ENCODE measurements around the gene MAML2.

The MAML2 gene

GRCh38 chr11:96056576-96056975, 286.4 kb downstream of the MAML2 start:
- no peak for DNase-seq

DNA sequence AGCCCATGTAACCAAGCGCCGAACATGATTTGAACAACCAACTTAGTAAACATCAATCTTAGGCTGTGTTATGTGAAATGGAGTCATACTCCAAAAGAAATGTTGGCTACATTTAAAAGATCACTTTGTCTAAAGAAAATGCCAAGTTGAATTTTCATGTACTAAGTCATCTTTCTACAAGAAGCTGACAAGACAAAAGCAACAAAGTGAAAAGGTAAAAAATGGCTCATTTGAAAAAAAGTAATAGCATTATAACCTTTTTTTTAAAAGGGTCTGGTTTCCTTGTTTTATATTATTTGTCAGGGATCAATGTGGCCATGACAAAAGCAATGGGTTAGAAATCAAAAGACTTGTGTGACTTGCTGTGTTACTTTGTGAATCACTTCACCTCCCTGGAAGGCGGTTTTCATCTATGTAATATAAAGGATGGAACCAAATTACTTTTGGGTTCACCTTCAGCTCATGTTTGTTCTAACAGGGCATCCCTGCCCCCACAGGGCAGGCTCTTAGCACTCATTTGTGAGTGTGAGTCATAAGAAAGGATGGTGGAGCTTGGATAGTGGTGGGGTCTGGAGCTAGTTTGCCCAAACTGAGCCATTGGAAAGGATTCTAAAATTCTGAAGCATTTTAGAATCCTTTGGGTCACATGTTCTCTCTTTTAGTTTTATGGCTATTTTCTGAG, 287.1 kb downstream of the MAML2 start:
- peak; percentile 88 for DNase-seq

- DNase-seq = no peak
Measured at GRCh38 chr11:96054870-96055705, 287.9 kb downstream of the MAML2 start.

DNA sequence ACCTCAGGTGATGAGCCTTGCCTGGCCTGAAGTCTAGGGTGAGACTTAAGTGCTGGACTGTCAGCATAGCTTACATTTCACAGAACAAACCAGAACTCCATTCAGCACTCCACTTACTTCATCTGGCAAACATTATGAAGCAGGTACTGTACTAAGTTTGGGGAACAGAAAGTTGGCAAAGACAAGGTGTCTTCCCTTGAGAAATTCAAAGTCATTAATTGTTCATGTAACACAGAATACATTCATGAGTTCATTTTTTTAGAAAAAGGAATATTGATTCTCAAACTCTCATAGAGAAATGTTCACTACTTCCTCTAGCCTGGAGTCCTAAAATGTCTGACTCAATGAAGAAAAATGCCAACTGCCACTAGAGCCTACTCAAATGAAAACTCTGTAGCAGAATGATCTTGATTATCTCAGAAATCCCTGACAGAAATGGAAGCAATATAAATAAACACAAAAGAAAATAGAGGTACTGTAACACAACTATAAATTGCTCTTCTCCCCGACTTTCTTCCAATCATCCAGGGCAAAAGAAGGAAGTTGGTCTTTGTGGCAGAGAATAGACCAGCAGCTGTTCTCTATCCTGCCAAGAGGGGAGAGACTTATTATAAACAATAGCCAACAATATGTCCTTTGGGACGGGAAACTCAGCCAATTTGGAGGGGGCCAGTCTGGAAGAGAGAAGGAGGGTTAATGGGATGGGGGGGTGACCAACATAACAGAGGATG, 289.9 kb downstream of the MAML2 start:
- no peak for DNase-seq

DNA sequence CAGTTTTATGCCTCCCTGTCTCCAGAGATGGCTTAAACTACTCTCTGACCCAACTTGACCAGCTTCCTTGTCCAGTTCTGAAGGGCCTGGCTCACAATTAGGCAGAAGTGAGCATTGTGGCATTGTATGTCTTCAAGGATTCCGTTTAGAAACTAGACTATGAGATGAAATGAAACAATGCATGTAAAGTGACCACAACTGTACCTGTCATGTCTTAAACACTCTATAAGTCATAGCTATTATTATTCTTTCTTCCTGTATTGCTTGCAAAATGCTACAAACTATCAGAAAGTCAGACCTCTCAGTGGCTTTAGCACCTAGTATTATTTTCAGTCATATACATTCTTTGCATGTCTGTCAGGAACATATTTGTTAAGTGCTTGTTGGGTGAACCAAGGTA, 291.2 kb downstream of the MAML2 start:
- no peak for DNase-seq

- no peak for DNase-seq
Measured at GRCh38 chr11:96050435-96051182, 292.4 kb downstream of the MAML2 start.

GRCh38 chr11:96049426-96049825, 293.6 kb downstream of the MAML2 start:
- DNase-seq = no peak

DNA sequence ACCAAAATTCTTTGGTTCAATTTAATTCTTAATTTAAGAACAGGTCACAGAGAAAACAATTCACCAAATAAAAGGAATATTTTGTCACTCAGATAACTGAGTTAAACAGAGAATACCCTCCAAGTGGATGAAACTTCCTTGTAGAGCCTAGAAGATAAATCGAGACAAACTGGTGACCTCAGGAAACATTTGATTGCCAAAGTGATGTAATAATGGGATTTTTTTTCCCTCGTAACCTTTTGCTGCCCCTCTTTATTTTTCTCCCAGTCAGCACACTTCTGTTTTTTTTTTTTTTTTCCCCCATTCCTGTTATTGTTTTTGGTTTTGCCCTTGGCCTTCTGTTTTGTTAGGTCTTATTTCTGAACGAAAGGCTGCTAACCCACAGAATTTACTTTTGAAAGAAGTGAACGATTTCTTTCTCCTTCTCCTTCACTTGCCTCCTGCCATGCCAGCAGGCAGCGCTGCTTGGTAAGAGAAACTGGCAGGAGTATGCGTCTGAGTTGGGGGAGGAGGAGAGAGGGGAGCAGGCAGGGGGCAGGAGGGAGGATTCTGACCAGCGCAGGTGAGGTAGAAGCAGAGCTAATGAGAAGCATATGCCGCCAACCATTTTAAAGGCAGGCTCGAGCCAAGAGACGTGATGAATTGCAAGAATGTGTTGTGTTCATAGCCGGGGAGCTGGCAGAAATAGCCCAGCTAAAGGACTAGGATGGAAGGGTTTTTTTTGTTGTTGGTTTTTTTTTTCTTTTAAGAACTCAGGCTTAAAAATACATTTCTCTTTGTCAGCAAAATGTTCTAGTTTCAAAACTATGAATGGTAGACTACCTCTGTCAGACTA, 297.2 kb downstream of the MAML2 start:
- peak; percentile 76 for DNase-seq

DNA sequence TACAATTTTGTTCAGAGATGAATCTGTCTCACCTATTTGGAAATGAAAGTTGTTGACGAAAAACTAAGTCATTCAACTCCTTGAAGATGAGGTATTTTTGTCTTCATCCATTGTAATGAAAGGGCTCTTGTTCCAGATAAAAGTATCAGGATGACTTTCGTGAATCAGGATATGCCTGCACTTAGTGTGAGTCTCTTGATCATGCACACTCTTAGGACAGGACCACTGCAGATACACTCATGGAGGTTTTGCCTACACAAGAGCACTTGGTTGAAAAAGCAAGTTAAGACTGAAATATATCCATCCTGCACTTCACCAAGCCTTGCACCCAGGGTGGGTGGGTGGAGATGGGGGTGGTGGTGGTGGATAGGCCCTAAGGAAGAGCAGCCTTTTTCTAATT, 298.2 kb downstream of the MAML2 start:
- no peak for DNase-seq

GRCh38 chr11:96044311-96044710, 298.7 kb downstream of the MAML2 start:
- no peak for DNase-seq

GRCh38 chr11:96043291-96043690, 299.7 kb downstream of the MAML2 start:
- DNase-seq = no peak

- no peak for DNase-seq
Measured at GRCh38 chr11:96038046-96038445, 304.9 kb downstream of the MAML2 start.

GRCh38 chr11:96037405-96037949, 305.5 kb downstream of the MAML2 start:
- DNase-seq = peak; percentile 88

DNA sequence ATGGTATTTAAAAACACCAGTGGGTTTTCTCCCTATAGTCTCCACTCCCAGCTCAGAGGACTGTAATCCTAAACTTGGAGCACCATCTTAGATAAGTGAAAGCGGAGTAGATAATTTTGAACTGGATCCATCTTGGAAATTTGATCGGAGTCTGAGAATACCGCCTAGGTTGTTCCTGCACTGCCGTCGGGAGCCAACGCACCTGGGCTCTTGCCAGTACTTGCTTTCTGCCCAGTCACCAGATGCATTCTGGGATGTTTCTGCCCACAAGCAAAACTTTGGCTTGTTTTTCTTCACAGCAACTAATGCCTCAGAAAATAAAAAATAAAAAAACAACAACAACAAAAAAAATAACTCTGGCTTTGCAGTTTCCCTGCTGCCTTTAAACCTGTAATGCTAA, 306.1 kb downstream of the MAML2 start:
- no peak for DNase-seq

- DNase-seq = no peak
Measured at GRCh38 chr11:96035740-96036078, 307.3 kb downstream of the MAML2 start.

- no peak for DNase-seq
Measured at GRCh38 chr11:96035031-96035739, 307.8 kb downstream of the MAML2 start.

DNA sequence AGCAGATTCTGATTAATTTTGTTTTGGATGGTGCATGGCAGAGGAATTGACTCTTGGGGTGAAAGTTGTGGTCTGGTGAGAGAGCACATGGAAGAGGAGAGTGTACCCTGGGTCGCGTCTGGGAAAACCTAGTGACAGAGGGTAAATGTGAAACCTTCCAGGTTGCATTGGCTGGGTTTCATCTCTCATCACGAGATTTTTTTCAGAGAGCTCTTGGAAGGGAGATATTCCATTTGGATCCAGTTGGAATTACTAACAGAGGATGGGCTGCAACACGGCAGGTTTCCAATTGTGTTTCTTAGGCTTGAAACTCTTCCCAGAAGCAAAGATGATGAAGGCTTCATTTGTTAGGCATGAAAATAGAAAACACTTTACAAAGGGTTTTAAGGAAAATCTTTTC, 309.4 kb downstream of the MAML2 start:
- no peak for DNase-seq

DNA sequence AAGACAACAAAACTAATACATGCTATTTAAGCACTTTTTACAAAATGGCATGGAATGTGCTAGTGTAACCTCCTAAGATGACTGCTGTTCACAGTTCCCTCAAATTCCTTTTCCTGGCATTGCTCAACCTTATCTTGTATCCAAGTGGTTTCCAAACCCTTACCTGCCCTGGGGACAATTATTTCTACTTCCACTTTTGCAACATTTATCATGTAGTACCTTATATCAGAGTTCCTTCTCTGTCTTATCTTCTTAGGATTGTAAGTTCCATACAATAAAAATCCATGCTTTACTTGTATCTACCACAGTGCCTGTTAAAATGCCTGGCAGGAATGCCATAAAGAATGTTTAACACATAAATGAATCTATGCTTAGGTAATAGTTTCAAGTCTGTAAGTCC, 309.9 kb downstream of the MAML2 start:
- no peak for DNase-seq

DNA sequence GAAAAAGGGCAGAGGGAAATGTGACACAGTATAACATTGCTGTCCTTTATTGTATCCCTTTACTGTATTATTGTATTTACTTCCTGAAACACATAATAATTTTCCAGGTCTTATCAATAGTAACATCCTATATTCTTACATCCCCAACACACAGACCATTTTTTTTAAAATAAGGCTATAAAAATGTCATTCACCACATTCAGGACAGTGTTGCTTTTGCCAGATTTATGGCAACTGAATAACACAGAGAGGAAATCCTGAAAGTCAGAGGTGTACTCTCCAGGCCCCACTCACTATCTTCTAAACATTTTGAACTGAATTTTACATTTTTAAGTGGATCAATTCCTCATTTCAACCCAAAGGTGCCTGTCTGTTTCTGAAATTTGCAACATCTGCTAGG, 314.2 kb downstream of the MAML2 start:
- no peak for DNase-seq

- DNase-seq = no peak
Measured at GRCh38 chr11:96027021-96027420, 316.0 kb downstream of the MAML2 start.

DNA sequence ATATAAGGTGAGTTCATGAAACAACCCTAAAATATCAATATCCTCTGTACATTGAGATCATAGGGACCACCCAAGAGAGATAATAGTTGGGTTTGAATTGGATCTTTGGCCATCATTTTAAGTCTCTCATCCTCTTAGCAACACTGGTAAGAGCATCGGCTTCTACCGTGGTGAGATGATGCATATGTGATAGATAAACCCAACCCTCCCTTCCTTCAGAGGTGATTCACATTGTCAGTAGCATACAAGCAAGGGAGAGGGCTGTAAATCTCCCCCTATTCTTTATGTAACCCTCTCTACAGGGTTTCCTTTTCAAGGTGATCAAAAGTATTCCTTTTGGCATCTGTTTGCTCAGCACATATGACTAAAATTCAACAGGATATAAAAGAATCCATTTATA, 316.7 kb downstream of the MAML2 start:
- DNase-seq = no peak

Measured in islet precursor cell (in vitro differentiated cells).